Osteoblast (primary cell): ENCODE measurements around the gene ZNF808. TPM values are rescaled to one million over a fixed set of nuclear protein-coding genes. Genes with fewer than 3 reads are reported as not detected.
"Not testable (repeated sequence)": the region's sequence is repeated elsewhere in the genome, so short reads cannot be mapped to it uniquely, and the experiment has no call there.

Experiments used
- DNase-seq: peaks from one replicate; pipeline ENCODE4 v3.0.0; 2011; ENCODE audit warnings: low spot score, mixed read lengths; ENCODE audit not compliant: insufficient read length; ENCODE audit errors: missing footprints
- H2AFZ ChIP-seq: 2 replicates; pipeline ENCODE4 v1.6.0; 2011; ENCODE audit warnings: mild to moderate bottlenecking, low read length
- H3K27ac ChIP-seq: 2 replicates; pipeline ENCODE4 v1.5.1; 2011; ENCODE audit warnings: mild to moderate bottlenecking, low read depth, low read length, moderate library complexity
- H3K27me3 ChIP-seq: 2 replicates; pipeline ENCODE4 v1.6.0; 2012; ENCODE audit warnings: mild to moderate bottlenecking, control low read depth, inconsistent platforms, low read length, moderate library complexity; ENCODE audit not compliant: insufficient read depth
- H3K36me3 ChIP-seq: 2 replicates; pipeline ENCODE4 v1.5.1; 2011; ENCODE audit warnings: mild to moderate bottlenecking, low read length, control low read depth, moderate library complexity; ENCODE audit not compliant: insufficient read depth
- H3K4me1 ChIP-seq: 2 replicates; pipeline ENCODE4 v1.5.1; 2011; ENCODE audit warnings: mild to moderate bottlenecking, low read length, control low read depth, moderate library complexity; ENCODE audit not compliant: insufficient read depth
- H3K4me2 ChIP-seq: 2 replicates; pipeline ENCODE4 v1.6.0; 2011; ENCODE audit warnings: mild to moderate bottlenecking, low read length; ENCODE audit not compliant: insufficient read depth
- H3K4me3 ChIP-seq: fragments of 200-600 bp; sonication (generic); 3 replicates; pipeline ENCODE4 v1.5.1; 2012; ENCODE audit warnings: mild to moderate bottlenecking, low read length, inconsistent platforms; ENCODE audit not compliant: insufficient read depth
- H3K79me2 ChIP-seq: 2 replicates; pipeline ENCODE4 v1.6.0; 2012; ENCODE audit warnings: mild to moderate bottlenecking, low read length, control low read depth, inconsistent platforms; ENCODE audit not compliant: insufficient read depth
- H3K9me3 ChIP-seq: 2 replicates; pipeline ENCODE4 v1.5.1; 2011; ENCODE audit warnings: low read depth, low read length, control low read depth
- H4K20me1 ChIP-seq: 2 replicates; pipeline ENCODE4 v1.6.0; 2012; ENCODE audit warnings: mild to moderate bottlenecking, low read length, control low read depth; ENCODE audit not compliant: insufficient read depth
- CTCF ChIP-seq: IDR thresholded peaks from 2 replicates; pipeline ENCODE4 v1.5.1; 2011; ENCODE audit warnings: mild to moderate bottlenecking, low read depth, low read length, moderate library complexity; ENCODE audit errors: extremely low read depth
- total RNA-seq: library from RNA; depleted of rRNA; stranded (reverse); fragments of >200 nt; gene quantifications from 2 replicates; pipeline ENCODE4 v1.2.3, GENCODE V29; 2012

Gene ZNF808
- total RNA-seq, 1 donor, result 17.0 TPM

GRCh38 chr19:52492994-52493470, 34.4 kb upstream of the ZNF808 start:
- H4K20me1 ChIP-seq, result no peaks in the 10 kb centered on the region
- H3K4me1 ChIP-seq, result no peaks in the 10 kb centered on the region
- H3K9me3 ChIP-seq, result no peaks in the 10 kb centered on the region
- TF ChIP-seq CTCF, result no peak
- H3K4me3 ChIP-seq, result peak overlapping the region; percentile 43
- peak; percentile 76 for DNase-seq
- H2AFZ ChIP-seq, result no peak overlapping the region
- peak overlapping the region; percentile 56 for H3K4me2 ChIP-seq
- H3K36me3 ChIP-seq, result no peaks in the 10 kb centered on the region
- H3K79me2 ChIP-seq, result no peaks in the 10 kb centered on the region
- no peak overlapping the region for H3K27ac ChIP-seq
- no peaks in the 10 kb centered on the region for H3K27me3 ChIP-seq

GRCh38 chr19:52494518-52494917, 33.0 kb upstream of the ZNF808 start:
- Histone ChIP-seq H3K27ac (no peak overlapping the region), H2AFZ (no peak overlapping the region), H3K4me3 (no peak overlapping the region), H3K27me3 (no peaks in the 10 kb centered on the region), H3K4me1 (no peaks in the 10 kb centered on the region), H3K36me3 (no peaks in the 10 kb centered on the region), H3K9me3 (no peaks in the 10 kb centered on the region), H3K4me2 (no peak overlapping the region), H4K20me1 (no peaks in the 10 kb centered on the region), H3K79me2 (no peaks in the 10 kb centered on the region)
- TF ChIP-seq CTCF, result no peak
- peak; percentile 17 for DNase-seq

GRCh38 chr19:52498571-52498970, 28.9 kb upstream of the ZNF808 start:
- TF ChIP-seq CTCF, result no peak
- Histone ChIP-seq H3K4me2 (no peak overlapping the region), H3K4me3 (no peak overlapping the region), H2AFZ (no peak overlapping the region), H3K79me2 (no peaks in the 10 kb centered on the region), H3K36me3 (no peaks in the 10 kb centered on the region), H3K4me1 (no peaks in the 10 kb centered on the region), H3K27me3 (no peaks in the 10 kb centered on the region), H4K20me1 (no peaks in the 10 kb centered on the region), H3K9me3 (no peaks in the 10 kb centered on the region), H3K27ac (no peak overlapping the region)
- DNase-seq, result no peak

- not testable (repeated sequence) for H3K27me3 ChIP-seq
Observed at GRCh38 chr19:52500474-52500873, 27.0 kb upstream of the ZNF808 start.

GRCh38 chr19:52500991-52501390, 26.5 kb upstream of the ZNF808 start:
- not testable (repeated sequence) for H4K20me1 ChIP-seq

More at GRCh38 chr19:52500474-52500873, 27.0 kb upstream of the ZNF808 start:
- DNase-seq, H2AFZ ChIP-seq, H3K4me1 ChIP-seq, H4K20me1 ChIP-seq, H3K9me3 ChIP-seq, H3K27ac ChIP-seq, H3K4me2 ChIP-seq, H3K79me2 ChIP-seq, H3K36me3 ChIP-seq, H3K4me3 ChIP-seq: not testable (repeated sequence)

More at GRCh38 chr19:52500991-52501390, 26.5 kb upstream of the ZNF808 start:
- DNase-seq, H3K4me3 ChIP-seq, H3K27me3 ChIP-seq, H3K4me1 ChIP-seq, H3K36me3 ChIP-seq, H3K27ac ChIP-seq, H3K79me2 ChIP-seq, H3K9me3 ChIP-seq, H3K4me2 ChIP-seq, H2AFZ ChIP-seq: not testable (repeated sequence)
